Adrenal gland (tissue), 5 donors: ENCODE measurements around the gene BIRC7.

Experiments used
- CTCF ChIP-seq, 6 experiments: fragments of 450-650 bp in 4 of 6; fragments of 200-600 bp in 2 of 6; sonication (generic) in 1 of 6; IDR thresholded peaks; 1 replicate in 5 of 6; 2 replicates in 1 of 6; pipeline versions ENCODE4 v1.5.1 to v1.8.0; 2016 to 2021; ENCODE audit warnings: antibody characterized with exemption in 6 of 6, mild to moderate bottlenecking in 2 of 6, moderate library complexity in 1 of 6
- POLR2A ChIP-seq, 2 donors: fragments of 450-650 bp; IDR thresholded peaks; one replicate each; pipeline ENCODE4 v1.6.1; 2017; ENCODE audit warnings: antibody characterized with exemption in 2 of 2, mild to moderate bottlenecking in 2 of 2, moderate library complexity in 1 of 2
- donor health status: DM: no; HTN: no; CAD: no.

- TF ChIP-seq CTCF (IDR thresholded peaks at IDR 0.05), result no peak
- no peak for TF ChIP-seq POLR2A (IDR thresholded peaks at IDR 0.05)
Measured at GRCh38 chr20:63214514-63214913, 21.2 kb upstream of the BIRC7 start.
